GM18507 (cell line): Measurements from ENCODE around the gene LARGE1.
"Not testable (repeated sequence)": the region's sequence is repeated elsewhere in the genome, so short reads cannot be mapped to it uniquely, and the experiment has no call there.

Source experiments
- DNase-seq: peaks from one replicate; pipeline ENCODE4 v3.0.0; 2011; ENCODE audit warnings: low read depth; ENCODE audit not compliant: insufficient read length; ENCODE audit errors: extremely low spot score
- FAIRE-seq: peaks from 2 replicates; lab custom pipeline; 2011; peaks lifted over from hg19 to GRCh38; lab: Jason Lieb, UNC

Gene LARGE1

DNA sequence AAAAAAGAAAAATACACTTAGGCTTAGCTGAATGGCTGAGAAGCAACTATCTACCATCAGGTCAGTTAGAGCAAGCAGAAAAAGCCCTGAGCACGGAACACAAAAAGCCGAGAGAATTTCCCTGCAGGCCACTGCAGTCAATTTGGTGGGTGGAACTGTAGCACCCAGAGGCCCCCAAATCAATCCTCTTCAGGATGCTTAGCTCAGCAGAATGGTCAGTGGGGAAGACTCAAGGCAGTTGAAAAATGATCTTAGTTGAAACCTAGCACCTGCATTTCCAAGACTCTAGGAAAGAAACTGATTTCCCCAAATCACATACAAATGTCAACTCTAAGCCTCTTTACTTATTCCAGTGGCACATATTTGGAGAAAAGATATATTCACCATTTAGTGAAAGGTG lies 534.7 kb downstream of the LARGE1 start:
- FAIRE-seq = no peak
- no peak for DNase-seq

- DNase-seq (no peak), FAIRE-seq (no peak)
Measured at GRCh38 chr22:33382436-33382835, 537.8 kb downstream of the LARGE1 start.

DNA sequence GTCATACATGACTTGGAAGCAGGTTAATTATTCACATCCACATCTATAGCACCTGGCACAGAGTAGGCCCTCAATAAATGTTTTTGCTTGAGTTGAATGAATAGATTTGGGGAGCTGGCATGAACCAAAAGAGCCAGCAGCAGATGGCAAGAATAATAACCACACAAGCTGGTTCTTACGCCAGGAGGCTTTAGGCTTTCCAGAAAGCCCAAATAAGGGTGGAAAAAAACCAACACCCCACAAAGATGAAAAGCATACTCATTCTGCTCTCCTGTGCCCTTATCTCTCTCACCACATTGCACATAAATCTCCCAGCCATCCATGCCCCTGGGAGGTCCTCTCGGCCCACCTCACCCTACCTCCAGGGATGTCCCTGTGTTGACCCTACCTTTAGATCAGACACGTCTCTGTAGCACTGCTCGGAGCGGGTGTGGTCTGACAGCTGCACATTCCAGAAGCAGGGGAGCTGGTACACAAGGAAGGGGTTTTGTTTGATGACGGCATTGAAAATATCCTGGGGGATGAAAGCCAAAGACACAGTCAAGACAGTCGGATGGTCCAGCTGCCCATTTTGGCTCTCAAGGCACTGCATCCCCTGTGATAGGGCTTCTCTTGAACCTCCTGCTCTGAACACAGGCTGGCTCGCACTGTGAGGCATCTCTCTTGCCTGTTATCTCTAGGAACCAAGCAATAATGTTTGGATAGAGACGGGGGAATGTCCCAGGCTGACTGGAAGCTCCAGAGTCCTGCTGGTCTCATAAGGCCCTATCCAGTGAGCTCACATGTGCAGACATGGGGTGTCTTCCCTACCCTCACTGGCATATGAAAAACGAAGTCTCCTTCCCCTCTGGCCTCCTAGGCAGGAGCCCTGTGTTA lies 538.5 kb downstream of the LARGE1 start:
- DNase-seq = no peak
- FAIRE-seq = no peak

- FAIRE-seq = no peak
- no peak for DNase-seq
Measured at GRCh38 chr22:33380789-33381530, 539.3 kb downstream of the LARGE1 start.

GRCh38 chr22:33379836-33380235 lies 540.4 kb downstream of the LARGE1 start:
- no peak for DNase-seq
- FAIRE-seq = no peak

GRCh38 chr22:33372875-33373274 lies 547.4 kb downstream of the LARGE1 start:
- FAIRE-seq (no peak), DNase-seq (no peak)

- DNase-seq, FAIRE-seq: not testable (repeated sequence)
Measured at GRCh38 chr22:33363256-33363655, 557.0 kb downstream of the LARGE1 start.

- no peak for FAIRE-seq
- no peak for DNase-seq
Measured at GRCh38 chr22:33362702-33363101, 557.6 kb downstream of the LARGE1 start.

DNA sequence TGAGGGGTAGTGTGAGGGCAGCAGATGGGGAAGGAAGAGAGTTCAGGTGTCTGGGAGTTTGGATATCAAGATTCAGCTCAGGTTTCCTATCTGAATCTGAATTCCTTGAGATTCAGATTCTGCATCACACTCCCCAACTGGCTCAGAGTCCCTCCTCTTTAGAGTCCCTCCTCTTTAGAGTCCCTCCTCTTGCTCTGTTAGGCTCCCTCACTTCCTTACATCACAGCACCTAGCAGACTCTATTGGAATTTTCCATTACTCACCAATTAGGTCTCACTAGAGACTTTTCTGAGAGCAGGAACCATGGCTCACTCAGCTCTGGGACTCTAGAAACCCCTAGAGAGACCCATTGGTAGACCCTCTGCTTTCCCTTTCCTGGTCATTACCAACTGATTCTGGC lies 558.7 kb downstream of the LARGE1 start:
- FAIRE-seq = no peak
- no peak for DNase-seq

GRCh38 chr22:33357981-33358399 lies 562.3 kb downstream of the LARGE1 start:
- DNase-seq (no peak), FAIRE-seq (no peak)

GRCh38 chr22:33354928-33355327 lies 565.3 kb downstream of the LARGE1 start:
- no peak for FAIRE-seq
- DNase-seq = no peak

- no peak for FAIRE-seq
- no peak for DNase-seq
Measured at GRCh38 chr22:33353502-33353901, 566.8 kb downstream of the LARGE1 start.

DNA sequence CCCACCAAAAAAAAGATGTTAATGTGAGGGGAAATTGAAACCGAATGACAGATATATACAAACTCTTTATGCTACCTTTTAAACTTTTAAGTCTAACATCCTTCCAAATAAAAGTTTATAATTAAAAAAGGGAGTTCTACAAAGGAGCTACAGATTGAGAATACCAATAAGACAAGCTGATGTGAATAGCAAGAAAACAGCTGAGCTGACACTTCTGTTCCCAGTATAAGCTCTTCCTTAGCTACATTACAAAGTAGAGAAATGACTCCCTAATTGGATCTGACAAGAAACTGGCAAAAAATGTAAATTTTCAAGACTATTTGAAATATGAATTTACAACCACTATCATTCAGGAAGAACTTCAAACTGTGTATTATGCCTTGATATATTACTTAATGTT lies 567.5 kb downstream of the LARGE1 start:
- no peak for FAIRE-seq
- no peak for DNase-seq

GRCh38 chr22:33350961-33351360 lies 569.3 kb downstream of the LARGE1 start:
- no peak for DNase-seq
- FAIRE-seq = no peak

GRCh38 chr22:33350491-33350890 lies 569.8 kb downstream of the LARGE1 start:
- FAIRE-seq = no peak
- no peak for DNase-seq

GRCh38 chr22:33347002-33347401 lies 573.3 kb downstream of the LARGE1 start:
- FAIRE-seq = no peak

GRCh38 chr22:33341611-33342010 lies 578.7 kb downstream of the LARGE1 start:
- DNase-seq (no peak), FAIRE-seq (no peak)

More at GRCh38 chr22:33347002-33347401, 573.3 kb downstream of the LARGE1 start:
- no peak for DNase-seq

DNA sequence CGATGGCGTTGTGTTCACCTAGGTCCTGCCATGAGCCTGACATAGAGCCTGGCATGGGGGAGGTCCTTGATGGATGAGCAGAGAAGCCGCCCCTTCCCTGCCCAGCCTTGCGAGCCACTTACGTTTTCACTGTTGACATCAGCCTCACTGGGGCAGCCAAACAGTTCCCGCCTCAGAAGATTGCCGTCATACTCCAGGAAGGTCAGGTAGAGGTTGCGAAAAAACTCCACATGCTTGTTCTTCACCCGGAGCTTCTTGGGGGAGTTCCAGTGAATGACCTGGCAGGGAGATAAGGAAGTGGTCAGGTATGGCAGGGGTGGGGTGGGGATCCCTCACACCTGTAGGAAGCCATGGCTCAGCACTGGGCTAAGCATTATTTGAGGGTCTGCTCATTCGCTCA lies 582.8 kb downstream of the LARGE1 start:
- no peak for DNase-seq
- FAIRE-seq = no peak

DNA sequence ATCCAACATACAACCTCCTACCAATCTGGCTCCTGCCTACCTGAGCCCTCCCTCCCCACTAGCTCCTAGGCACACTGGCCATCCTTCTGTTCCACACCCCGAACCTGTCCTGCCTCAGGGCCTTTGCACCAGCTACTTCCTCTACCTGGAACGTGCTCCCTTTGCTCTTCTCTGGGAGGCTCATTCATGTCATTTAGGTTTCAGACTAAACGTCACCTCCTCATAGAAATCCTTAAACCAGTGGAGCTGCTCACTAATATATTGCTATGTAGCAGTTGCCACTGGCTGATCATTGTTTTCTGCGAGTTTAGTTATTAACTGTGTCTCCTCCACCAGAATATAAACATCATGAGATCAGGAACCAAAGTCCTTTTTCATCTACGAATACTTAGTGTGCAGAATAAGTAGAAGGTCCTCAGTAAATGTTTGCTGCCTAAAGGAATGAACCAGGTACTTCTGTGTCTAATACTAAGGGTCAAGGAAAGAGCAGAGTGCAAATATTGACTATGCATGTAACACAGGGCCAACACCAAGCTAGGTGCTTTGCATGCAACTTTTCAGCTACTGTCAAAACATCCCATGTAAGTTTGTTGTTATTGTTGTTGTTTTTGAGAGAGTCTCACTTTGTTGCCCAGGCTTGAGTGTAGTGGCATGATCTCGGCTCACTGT lies 584.5 kb downstream of the LARGE1 start:
- no peak for FAIRE-seq
- DNase-seq = no peak

DNA sequence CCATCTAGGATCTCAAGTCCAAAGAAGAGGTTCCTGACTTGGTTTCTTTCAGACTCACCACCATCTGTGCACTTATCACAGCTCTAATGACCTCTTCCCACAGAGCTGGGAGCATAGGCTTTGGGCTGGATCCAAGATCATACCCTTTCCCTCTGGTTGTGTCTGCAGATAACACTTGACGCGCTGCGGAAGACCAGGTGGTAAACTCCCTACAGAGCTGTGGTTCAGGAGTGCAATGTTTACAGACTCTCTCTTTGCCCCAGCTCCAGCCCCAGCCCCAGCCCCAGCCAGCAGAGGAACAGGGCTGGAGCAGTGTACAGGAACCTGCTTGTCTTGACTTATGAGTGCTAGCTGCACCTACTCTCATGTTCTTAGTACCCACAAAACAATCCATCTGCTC lies 587.7 kb downstream of the LARGE1 start:
- DNase-seq = no peak
- no peak for FAIRE-seq
